GM21717 (cell line): Measurements from ENCODE around the gene EHMT1.

Experiments used
- ATAC-seq: cut with Tn5 transposase; IDR thresholded peaks from one replicate; pipeline ENCODE4 v1.9.1; 2021; ENCODE audit warnings: mild to moderate bottlenecking, moderate library complexity; ENCODE audit not compliant: unreplicated experiment

The EHMT1 gene

GRCh38 chr9:137756045-137756744, 137.4 kb downstream of the EHMT1 start:
- ATAC-seq, result no peak

DNA sequence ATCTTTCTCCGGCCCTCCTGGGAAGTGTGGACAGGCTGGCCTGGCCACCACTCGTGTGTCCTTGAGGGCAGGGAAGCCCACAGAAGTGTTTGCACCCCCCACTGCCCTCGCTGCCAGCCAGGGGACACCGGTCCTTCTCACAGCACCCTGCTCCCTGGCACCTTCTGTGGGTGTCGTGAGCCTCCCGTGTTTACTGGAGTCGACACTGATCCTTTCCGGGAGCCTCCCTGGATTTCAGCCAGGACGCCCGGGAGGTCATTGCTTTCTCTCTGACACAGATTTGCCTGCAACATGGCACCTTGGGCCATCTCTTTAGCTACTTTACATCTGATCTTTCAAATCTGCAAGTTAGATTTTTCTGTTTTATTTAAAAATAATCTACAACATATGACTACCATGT, 138.3 kb downstream of the EHMT1 start:
- no peak for ATAC-seq

DNA sequence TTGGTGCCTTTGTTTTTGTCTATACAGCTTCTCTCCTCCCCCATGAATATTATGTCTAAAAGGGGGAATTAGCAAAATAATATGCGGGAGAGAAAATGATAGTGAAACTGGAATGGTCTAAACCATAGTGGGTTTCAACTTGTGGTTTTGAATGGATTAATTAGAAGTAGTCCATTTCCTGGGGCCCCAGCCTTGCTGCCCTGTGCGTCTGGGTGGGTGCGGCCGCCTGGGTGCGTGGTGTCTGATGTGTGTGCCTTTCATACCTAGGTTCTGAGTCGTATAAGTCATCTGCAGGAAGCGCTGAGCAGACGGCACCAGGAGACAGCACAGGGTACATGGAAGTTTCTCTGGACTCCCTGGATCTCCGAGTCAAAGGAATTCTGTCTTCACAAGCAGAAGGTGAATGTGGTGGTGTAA, 138.8 kb downstream of the EHMT1 start:
- ATAC-seq, result no peak

GRCh38 chr9:137758067-137758466, 139.3 kb downstream of the EHMT1 start:
- no peak for ATAC-seq

- no peak for ATAC-seq
Measured at GRCh38 chr9:137759117-137759516, 140.3 kb downstream of the EHMT1 start.

GRCh38 chr9:137759649-137760321, 141.0 kb downstream of the EHMT1 start:
- no peak for ATAC-seq

GRCh38 chr9:137760426-137760825, 141.6 kb downstream of the EHMT1 start:
- no peak for ATAC-seq

GRCh38 chr9:137761032-137761431, 142.2 kb downstream of the EHMT1 start:
- ATAC-seq, result no peak

- ATAC-seq, result no peak
Measured at GRCh38 chr9:137761793-137762192, 143.0 kb downstream of the EHMT1 start.

DNA sequence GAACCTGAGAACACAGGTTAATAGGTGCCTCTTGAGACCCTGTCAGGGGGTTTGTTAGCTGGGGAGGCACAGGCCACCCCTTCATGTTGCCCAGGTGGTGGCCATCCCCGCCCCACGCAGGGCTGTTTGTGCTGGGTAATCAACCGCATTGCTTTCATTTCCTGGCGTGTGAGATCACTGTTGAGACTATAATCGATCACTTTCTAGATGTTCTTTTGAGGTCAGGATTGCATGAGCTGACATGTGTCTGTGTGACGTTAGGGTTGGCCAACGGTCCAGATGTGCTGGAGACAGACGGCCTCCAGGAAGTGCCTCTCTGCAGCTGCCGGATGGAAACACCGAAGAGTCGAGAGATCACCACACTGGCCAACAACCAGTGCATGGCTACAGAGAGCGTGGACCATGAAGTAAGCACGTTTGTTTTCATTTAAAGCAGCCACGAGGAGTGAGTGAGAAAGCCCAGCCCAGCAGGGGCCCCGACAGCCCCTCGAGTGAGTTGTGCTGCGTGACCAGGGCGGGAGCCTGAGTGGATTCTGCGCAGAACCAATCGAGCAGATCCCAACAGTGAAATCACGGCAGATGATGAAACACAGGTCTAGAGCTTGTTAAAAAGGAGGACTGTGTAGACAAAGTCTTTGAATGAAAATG, 143.7 kb downstream of the EHMT1 start:
- peak; percentile 64 for ATAC-seq

- no peak for ATAC-seq
Measured at GRCh38 chr9:137763271-137763955, 144.6 kb downstream of the EHMT1 start.

DNA sequence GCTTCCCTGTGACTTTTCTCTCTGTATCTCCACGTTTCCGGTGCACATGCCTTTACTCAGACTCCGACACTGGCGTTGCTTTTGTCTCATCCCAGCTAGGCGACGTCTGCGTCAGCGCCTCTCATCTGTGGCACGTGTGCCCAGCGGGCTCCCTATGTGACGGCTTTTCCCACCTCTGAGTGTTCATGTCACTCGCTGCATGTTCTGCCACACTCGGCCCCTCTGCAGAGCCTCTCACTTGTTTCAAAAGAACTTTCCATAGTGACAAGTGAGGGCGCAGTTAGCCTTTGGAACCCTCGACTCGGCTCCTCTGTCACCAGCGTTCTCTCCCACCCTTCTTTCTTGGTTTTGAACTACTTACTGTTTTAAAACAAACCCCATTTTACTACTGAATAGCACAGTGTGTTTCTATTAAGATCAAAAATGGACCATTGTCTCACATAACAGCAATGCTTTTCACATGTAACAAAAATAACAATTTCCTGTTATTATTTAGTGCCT, 145.4 kb downstream of the EHMT1 start:
- ATAC-seq, result no peak

- ATAC-seq, result no peak
Measured at GRCh38 chr9:137764981-137765380, 146.2 kb downstream of the EHMT1 start.

DNA sequence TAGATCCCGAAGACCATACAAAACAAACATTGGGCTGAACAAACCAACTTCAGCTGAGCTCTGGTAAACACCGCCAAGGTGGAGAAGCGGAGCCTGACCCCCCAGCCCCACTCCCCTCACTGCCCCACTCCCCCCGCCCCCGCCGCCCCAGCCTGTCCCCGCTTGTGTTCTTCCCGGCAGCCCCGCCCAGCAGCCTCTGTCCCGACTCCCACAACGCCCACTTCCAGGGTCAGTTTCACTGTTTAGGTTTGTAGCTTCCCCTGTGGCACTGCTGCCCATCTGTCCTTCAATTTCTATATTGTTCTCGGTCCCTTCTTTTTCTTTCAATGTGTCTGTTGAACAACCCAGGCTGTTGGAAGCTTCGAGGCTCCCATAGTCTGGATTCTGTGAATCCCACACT, 146.7 kb downstream of the EHMT1 start:
- no peak for ATAC-seq

DNA sequence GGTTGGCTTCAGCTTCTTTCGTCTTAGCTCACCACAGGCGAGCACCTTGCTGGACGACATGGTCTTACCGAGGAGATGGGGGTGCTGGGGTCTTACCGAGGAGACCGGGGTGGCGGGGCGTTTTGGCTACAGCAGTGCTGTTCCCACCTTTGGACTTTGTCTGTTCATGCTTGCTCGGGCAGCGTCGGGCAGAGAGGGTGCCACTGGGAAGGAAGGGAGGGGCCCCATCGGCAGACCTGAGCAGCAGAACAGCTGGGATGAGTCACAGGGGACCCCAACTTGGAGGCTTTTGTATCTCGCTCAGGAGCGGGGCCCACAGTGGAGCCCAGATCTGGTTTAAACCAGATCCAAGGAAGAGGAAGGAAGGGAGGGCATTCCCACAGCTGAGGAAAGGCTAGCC, 152.8 kb downstream of the EHMT1 start:
- no peak for ATAC-seq

DNA sequence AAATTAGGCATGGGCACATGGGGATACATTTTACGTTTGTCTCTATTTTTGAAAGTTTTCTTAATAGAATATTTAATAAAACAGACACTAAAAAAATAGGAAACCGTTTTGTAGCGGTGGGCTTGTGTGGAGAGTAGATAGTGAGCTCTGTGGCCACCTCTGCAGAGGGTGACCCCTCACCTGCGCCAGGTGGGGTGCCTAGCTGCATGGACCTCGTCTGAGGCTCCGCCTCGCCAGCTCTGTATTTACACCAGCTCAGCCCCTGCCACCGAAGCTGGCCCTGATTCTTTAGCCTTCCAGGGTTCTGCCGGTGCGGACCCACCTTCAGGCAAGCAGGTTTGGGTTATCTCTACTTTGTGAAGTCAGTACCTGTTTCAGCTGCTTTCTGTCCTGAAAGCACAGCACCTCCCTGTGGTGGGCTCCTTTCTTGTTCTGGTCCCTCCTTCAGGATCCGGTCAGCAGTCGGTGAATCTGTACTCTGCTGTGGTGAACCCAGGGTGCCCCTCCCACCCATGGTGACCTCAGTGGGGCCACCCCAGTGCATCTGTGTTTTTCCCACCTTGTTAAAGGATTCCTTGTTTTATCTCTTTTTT, 153.6 kb downstream of the EHMT1 start:
- no peak for ATAC-seq

- ATAC-seq, result no peak
Measured at GRCh38 chr9:137774775-137775386, 156.1 kb downstream of the EHMT1 start.

GRCh38 chr9:137776306-137776995, 157.6 kb downstream of the EHMT1 start:
- ATAC-seq, result no peak

DNA sequence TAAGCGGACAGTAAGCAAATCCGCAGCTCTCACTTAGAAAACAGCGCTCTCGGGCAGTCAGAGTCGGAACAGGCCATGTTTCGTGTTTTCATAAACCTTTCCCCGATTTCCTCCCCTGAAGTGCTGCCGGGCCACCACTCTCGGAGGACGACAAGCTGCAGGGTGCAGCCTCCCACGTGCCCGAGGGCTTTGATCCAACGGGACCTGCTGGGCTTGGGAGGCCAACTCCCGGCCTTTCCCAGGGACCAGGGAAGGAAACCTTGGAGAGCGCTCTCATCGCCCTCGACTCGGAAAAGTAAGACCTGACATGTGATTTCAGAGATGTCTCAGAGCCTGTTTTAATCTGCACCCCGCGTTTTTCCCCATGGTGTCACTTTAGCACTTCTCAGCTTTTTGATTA, 159.0 kb downstream of the EHMT1 start:
- no peak for ATAC-seq

- ATAC-seq, result no peak
Measured at GRCh38 chr9:137778336-137778735, 159.5 kb downstream of the EHMT1 start.
